ENCODE measurements around the gene CALR3.

The CALR3 gene

DNA sequence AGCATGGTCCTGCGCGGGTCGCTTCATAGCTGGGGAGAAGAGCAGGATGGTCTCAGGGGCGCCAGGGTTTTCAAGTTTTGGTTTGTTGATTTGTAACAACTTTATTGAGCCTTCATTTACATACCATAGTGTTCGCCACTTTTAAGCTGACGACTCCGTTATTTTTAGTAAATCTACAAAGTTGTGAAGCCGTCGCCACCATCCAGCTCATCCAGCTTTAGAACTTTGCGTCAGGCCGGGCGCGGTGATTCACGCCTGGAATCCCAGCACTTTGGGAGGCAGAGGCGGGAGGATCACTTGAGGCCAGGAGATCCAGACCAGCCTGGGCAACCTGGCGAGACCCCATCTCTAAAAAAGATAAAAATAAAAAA lies 631 bp upstream of the CALR3 start:
- TF ChIP-seq, protein P1, sequence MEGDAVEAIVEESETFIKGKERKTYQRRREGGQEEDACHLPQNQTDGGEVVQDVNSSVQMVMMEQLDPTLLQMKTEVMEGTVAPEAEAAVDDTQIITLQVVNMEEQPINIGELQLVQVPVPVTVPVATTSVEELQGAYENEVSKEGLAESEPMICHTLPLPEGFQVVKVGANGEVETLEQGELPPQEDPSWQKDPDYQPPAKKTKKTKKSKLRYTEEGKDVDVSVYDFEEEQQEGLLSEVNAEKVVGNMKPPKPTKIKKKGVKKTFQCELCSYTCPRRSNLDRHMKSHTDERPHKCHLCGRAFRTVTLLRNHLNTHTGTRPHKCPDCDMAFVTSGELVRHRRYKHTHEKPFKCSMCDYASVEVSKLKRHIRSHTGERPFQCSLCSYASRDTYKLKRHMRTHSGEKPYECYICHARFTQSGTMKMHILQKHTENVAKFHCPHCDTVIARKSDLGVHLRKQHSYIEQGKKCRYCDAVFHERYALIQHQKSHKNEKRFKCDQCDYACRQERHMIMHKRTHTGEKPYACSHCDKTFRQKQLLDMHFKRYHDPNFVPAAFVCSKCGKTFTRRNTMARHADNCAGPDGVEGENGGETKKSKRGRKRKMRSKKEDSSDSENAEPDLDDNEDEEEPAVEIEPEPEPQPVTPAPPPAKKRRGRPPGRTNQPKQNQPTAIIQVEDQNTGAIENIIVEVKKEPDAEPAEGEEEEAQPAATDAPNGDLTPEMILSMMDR (IDR thresholded peaks at IDR 0.05) = no peak

DNA sequence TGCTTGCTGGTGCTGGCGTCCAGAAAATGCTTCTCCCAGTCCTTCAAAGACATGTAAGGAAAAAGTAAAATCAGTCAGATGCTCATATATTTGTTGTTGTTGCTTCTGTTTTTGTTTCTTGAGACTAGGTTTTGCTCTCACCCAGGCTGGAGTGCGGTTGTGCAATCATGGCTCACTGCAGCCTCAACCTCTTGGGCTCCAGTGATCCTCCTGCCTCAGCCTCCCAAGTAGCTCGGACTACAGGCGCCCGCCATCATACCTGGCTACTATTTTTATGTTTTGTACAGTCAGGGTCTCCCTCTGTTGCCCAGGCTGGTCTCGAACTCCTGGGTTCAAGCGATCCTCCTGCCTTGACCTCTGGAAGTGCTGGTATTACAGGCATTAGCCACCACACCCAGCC lies 13.2 kb downstream of the CALR3 start:
- TF ChIP-seq, protein P1 (IDR thresholded peaks at IDR 0.05) = no peak

DNA sequence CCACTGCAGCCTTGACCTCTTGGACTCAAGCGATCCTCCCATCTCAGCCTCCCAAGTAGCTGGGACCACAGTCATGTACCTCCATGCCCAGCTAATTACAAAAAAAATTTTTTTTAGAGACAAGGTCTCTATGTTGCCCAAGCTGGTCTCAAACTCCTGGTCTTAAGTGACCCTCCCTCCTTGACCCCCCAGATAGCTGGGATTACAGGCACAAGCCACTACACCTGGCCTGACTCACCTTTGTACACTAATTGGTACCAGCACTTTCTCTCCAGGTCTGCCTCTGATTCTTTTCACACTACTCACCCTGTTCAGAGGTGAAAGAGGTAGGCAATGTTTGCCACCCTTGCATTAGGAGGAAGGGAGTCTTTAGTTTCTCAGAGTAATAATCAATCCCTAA lies 18.7 kb downstream of the CALR3 start:
- TF ChIP-seq, protein P1 (IDR thresholded peaks at IDR 0.05) = no peak

DNA sequence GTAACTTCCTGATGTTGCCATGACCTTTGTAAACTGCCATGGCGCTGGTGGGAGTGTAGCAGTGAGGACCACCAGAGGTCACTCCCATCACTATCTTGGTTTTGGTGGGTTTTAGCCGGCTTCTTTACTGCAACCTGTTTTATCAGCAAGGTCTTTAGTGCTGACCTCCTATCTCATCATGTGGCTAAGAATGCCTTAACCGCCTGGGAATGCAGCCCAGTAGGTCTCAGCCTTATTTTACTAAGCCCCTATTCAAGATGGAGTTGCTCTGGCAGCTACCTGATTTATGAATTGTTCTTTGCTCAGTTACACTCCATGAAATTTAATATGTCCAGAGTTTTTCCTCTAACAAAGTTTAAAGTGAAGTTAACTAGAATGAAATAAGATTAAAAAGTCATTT lies 19.6 kb downstream of the CALR3 start:
- TF ChIP-seq, protein P1 (IDR thresholded peaks at IDR 0.05) = no peak

DNA sequence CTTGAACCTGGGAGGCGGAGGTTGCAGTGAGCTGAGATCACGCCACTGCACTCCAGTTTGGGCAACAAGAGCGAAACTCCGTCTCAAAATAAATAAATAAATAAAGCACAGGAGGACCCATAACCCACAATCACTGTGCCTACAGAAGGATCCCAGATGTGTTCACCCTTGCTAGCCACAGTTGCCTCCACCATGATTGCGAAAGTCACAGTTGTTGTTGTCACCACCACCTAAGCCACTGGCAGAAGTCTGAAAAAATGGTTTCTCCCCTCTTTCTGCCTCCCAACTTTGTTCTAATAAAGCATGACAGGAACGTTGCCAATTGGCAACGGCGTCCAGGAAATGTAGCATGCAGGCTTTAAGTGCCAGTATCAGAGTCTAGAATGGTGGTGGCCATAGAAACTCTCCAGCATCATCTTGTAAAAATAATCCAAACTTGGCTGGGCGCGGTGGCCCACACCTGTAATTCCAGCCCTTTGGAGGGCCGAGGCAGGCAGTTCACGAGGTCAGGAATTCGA lies 22.0 kb downstream of the CALR3 start:
- TF ChIP-seq, protein P1 (IDR thresholded peaks at IDR 0.05) = no peak

DNA sequence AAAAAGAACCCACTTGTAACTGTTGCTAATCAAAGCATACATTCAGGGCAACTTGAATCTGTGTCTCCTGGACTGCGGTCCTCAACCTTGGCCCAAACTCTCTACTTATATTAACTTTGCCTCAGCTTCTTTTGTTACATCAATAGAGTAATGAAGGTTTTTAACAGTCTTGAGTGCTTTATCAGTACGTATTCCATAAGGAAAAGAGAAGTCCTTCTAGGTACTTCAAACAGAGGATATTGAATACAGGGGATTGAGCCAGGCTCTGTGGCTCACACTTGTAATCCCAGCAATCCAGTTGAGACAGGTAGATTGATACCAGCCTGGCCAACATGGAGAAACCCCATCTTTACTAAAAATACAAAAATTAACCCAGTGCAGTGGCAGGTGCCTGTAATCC lies 23.0 kb downstream of the CALR3 start:
- TF ChIP-seq, protein P1 (IDR thresholded peaks at IDR 0.05) = no peak

DNA sequence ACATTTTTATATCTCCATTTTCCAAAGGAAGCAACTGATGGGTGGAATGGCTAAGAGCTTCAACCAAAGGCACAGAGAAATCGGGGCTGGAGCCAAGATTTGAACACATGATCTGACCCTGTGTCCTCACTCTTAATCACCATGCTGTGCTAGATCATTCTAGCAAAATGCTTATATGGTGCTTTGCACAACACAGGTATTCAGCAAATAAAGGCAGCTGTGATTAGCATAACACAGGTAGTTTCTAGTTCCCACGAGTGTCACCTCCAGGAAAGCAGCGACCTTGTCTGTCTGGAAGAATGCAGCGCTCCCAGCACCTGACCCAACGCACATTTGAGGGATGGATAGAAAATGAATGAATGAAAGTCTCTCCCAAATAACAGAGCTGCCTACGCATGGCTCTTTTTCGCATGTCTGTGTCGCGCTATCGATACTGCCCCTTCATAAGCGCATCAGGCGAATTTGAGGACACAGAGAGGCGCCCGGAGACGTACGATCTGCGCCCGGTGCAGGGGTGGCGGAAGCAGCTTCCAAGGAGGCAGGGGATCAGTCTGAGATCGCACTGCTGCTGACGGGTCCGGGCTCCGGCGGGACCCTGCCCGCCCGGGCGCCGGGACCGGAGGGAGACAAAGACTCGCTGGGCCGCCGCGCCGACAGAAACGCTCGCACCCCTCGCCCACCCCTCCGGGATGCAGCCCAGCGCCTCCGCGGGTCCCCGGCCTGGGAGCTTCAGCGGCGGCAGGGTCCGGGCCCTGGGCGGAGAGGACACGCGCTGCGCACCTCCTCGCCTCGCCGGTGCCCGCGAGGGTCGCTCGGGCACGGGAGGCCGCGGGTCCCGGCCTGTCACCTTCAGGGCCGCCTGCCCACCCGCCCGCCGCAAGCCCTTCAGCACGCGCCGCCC lies 24.8 kb downstream of the CALR3 start:
- TF ChIP-seq, protein P1 (IDR thresholded peaks at IDR 0.05) = no peak

All from LNCAP (cell line).